Left kidney (tissue), 8 donors: ENCODE measurements around the gene CTSG. TPM values are rescaled to one million over a fixed set of nuclear protein-coding genes. Genes with fewer than 3 reads are reported as not detected.
"Not testable (repeated sequence)": the region's sequence is repeated elsewhere in the genome, so short reads cannot be mapped to it uniquely, and the experiment has no call there.

Experiments
- DNase-seq: peaks from one replicate; pipeline ENCODE4 v3.0.0-alpha.2; 2013
- long read RNA-seq, 8 donors: transcript quantifications; one replicate each; lab custom pipeline, GENCODE V29; 2026
- polyA plus RNA-seq: library from polyadenylated mRNA; unstranded; fragments of 120-200 nt; gene quantifications from one replicate; pipeline ENCODE4 v1.2.1, GENCODE V29; 2013; ENCODE audit not compliant: insufficient read length

CTSG gene, protein sequence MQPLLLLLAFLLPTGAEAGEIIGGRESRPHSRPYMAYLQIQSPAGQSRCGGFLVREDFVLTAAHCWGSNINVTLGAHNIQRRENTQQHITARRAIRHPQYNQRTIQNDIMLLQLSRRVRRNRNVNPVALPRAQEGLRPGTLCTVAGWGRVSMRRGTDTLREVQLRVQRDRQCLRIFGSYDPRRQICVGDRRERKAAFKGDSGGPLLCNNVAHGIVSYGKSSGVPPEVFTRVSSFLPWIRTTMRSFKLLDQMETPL
- 0.27 TPM for polyA plus RNA-seq
- long read RNA-seq, donor 1 = 0 reads
- long read RNA-seq, donor 2 = 0 reads
- long read RNA-seq, donor 3 = 0 reads
- long read RNA-seq, donor 4 = 0 reads
- long read RNA-seq, donor 5, partial matches to known transcripts = 0 of 1 reads
- long read RNA-seq, donor 5, other reads (novel, unspliced or antisense) = 0 of 1 reads
- long read RNA-seq, donor 6 = 0 reads
- long read RNA-seq, donor 7, partial matches to known transcripts = 0 of 1 reads
- long read RNA-seq, donor 7, other reads (novel, unspliced or antisense) = 0 of 1 reads
- long read RNA-seq, donor 8 = 0 reads

DNA sequence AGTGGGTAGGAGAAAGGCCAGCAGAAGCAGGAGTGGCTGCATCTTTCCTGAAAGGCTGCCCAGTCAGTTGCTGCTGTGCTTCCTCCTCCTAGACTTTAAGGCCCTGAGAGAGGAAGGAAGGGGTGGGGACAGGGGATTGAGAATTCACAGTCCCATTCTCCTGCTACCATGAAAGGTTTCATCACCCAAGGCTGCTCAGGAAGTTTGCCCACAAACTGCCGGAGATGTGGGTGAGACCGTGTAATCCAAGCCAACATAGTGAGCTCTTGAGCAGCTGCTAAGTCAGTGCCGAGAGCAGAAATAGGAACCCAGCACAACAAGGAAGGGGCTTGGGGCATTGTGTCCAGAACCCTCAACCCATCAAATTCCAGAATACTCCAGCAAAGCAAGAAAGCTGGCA is at the start of gene CTSG:
TSS of gene CTSG (minus strand) at position 69 of the 400 bp plus-strand sequence. CDS start at position 42, 27 bp downstream.
- DNase-seq = no peak

DNA sequence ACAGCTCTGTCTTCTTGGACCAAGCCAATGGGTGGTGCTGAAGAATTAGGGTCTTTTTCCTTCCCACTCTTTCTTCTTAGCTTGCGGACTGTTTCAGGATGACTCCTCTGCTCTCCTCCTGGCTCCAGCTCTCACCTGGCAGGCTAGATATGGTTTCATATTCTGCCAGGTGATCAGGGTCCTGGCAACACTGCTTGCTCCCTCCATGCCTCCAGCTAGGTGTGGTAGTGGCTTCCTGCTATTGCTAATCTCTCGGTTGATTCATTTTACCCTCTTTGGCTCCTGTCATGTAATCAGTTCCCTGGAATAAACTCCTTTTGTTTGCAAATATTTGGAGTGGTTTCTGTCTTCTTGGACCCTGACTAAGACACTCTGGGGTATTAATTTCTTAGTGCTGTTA is 37.7 kb upstream of the CTSG start:
- no peak for DNase-seq

DNA sequence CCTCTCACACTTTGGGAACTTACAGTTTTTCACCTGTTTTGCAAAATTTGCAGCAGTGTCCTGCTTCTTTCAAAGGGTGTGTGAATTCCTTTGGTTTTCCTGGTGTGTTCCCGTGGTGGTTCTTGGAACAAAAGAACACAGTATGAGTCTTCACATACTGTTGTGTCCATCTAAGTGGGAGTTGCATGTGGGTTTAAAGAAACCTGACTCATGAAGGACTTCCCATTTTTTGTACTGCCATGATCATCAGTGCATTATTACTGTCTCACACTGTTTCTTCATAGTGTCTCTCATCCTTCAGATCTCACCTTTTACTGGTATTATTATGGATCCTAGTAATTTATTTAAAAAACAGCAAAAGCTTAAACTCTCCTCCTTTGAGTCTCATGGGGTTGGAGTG is 37.2 kb upstream of the CTSG start:
- no peak for DNase-seq

DNA sequence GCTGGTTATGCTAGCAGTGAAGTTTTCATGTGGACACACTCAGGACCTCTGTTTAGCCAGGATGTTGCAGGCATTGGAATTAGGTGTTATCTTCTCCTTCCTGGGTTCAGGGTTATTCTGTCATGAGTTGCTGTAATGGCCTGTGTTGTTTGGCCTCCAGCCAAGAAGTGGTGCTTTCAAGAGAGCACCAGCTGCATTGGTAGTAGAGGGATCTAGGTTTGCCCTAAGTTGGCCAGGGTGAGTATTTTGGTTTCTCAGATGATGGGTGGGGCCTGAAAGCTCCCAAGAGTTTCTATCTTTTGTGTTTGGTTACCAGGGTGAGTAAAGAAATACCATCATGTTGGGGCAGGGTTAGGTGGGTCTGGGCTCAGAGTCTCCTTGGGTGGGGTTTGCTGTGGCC is 36.1 kb upstream of the CTSG start:
- no peak for DNase-seq

DNA sequence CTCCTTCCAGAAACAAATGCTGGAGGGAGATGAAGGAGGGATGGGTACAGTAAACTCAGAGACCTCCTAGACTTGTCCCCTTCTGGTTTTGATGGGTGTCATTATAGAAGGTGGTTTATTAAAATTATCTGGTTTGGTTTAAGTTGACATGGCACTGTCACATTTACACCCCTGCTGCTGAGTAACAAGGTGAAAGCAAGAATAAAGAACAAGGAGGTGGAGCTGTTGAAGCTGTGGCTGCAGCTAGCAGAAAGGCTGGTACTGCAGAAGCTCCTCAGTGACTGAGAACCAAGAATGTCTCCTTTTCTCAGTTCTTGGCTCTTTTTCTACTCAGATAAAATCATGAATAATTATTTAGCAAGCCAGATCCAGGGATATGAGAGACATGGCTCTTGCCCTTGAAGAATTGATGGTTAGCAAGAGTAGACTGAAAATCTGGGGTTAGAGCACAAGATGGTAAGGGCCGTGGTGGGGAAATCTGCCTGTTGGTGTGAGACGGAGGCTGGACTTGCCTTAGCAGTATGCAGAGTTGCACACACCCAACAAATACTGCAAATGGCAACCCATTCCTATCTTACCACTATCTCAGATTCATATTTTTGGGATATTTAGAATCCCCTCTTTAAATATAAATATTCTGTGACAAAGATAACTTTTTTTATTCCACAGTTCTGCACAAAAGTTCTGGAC is 33.8 kb upstream of the CTSG start, which contains the start of gene GZMH:
TSS of gene GZMH (minus strand) at position 31 of the 690 bp plus-strand sequence. CDS start 72 bp downstream, outside the sequence.
- DNase-seq = no peak

DNA sequence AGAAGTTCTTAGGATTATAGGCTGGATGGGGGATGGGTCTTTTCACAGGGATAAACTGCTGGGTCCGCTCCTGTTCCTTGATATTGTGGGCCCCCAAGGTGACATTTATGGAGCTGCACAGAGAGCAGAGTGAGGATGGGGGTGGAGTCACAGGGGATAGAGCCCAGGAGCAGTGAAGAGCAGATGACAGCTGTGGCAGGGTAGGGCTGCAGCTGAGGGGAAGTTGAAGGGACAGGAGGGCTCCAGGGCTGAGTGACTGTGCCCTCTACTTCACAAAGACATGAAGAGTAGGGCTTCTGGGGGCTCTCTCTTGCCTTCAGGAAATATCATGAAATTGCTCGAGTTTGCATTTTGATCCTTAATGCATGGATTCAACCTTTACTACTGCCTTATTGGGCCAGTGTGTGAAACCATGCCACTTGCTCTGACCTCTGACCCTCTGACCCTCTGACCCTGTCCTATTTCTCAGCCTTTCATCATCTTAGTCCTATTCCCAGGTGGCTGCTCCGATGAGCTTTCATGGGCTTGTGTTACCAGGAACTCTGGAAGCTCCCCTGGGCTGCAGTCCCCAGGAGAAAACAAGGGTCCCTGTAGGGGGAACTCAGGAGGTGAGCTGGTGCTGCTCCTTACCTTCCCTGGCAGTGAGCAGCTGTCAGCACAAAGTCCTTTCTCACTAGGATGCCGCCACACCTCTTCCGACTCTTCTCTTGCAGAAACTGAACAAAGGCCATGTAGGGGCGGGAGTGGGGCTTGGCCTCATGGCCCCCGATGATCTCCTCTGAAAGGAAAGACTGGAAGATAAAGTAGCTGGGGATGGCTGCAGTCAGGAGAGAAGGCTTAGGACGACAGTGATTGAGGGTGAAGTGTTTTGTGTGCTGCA is 31.8 kb upstream of the CTSG start:
- DNase-seq = no peak

DNA sequence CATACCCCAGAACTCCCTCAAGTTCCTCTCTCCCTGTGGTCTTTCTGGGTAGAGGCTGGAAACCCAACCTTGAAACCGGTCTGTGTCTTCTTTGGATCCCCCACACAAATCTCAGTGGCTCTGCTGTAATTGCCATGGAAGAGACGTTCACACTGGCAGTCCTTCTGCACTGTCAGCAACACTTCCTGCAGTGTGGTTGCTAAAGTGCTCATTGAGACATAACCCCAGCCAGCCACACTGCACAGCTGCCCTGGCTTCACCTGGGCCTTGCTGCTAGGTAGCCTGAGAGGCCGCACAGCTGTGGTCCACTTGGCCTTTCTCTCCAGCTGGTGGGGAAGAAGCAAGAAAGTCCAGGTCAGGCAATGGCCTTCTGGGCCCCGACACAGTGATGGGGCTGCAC is 31.0 kb upstream of the CTSG start:
- no peak for DNase-seq

DNA sequence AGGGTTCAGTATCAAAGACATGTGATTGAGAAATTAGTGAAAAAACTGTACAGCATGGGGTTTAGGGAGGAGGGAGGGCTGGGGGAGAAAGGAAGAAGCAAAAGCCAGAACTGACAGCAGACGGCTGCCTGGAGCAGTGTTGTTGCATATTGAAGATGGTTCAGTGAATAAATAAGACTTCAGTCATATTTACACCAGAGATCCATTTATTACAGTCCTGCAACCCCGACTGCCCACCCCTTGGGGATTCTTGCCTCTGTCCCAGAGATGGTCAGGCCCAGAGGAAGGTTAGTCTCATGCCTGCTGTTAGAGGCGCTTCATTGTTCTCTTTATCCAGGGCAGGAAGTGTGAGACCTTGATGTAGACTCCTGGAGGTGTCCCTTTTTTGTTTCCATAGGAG is 30.2 kb upstream of the CTSG start:
- DNase-seq = no peak

DNA sequence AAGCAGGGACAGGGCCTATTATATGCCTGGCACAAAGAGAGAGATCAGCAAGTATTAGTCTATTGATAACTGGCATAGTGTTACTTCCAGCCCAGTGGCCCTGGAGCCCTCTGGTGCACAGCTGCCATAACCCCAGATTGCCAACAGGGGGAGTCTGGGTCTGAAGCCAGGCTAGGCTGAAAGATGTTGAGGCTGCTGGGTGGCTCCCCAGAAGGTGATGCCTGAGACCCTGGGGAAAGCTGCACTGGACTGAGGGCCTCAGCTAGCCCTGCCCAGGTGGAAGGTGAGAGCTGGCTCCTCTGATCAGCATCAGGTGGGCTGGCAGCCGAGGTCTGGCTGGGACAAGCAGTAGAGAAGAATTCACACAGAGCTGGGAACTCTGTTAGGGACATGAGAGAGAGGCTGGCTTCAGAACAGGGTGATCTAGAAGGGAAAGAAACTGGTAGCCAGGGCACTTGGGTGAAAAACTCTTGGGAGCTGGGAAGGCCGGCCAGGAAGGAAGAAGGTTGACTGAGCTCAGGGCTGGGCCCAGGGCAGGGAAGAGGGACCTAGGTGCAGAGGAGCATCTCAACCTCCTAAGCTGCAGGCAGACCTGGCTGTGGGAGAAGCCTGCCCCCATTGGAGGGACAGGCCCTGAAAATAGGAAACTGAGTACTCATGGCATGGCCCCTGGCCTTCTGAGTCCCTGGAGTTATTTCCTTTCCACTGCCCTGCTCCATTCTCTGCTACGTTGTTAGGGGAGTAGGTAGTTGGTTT is 29.6 kb upstream of the CTSG start:
- peak; percentile 2 for DNase-seq

DNA sequence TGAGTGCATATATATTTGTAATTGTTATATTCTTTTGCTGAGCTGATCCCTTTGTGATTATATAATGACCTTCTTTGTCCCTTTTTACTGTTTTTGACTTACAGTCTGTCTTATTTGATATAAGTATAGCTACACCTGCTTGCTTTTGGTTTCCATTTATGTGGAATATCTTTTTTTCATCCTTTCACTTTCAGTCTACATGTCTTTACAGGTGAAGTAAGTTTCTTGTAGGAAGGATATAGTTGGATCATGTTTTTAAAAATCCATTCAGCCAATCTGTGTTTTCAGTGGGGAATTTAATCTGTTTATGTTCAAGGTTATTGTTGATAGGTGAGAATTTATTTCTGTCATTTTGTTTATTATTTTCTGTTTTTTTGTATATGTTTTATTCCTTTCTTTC is 21.4 kb upstream of the CTSG start:
- DNase-seq = no peak

DNA sequence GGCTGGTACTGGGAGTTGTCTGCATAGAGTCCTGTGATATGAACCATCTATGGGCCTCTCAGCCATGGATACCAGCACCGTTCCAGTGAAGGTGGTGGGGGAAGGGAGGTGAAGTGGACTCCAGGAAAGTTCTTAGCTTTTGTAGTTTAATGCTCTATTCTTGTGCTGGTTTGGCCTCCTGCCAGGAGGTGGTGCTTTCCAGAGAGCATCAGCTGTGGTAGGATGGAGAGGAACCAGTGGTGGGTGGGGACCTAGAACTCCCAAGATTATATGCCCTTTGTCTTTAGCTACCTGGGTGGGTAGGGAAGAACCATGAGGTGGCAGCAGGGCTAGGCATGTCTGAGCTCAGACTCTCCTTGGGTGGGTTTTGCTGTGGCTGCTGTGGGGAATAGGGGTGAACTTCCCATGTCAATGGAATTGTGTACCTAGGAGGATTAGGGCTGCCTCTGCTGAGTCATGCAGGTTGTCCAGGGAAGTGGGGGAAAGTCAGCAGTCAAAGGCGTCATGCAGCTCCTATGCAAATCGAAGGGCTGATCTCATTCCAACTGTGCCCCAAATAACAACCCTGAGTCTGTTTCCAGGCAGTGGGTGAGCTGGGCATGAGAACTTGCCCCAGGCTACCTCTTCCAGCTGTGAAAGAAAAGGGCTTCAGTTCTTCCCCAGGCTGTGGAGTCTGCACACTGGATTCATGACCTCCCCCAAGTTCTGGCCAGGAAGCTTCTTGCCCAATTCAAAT is 19.2 kb upstream of the CTSG start:
- DNase-seq = no peak

DNA sequence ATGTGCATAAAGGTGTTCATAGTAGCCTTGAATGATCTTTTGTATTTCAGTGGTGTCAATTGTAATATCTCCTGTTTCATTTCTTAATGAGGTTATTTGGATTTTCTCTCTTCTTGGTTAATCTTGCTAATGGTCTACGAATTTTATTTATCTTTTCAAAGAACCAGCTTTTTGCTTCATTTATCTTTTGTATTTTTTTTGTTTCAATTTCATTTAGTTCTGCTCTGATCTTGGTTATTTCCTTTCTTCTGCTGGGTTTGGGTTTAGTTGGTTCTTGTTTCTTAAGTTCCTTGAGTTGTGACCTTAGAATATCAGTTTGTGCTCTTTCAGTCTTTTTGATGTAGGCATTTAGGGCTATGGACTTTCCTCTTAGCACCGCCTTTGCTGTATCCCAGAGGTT is 15.0 kb upstream of the CTSG start:
- not testable (repeated sequence) for DNase-seq

DNA sequence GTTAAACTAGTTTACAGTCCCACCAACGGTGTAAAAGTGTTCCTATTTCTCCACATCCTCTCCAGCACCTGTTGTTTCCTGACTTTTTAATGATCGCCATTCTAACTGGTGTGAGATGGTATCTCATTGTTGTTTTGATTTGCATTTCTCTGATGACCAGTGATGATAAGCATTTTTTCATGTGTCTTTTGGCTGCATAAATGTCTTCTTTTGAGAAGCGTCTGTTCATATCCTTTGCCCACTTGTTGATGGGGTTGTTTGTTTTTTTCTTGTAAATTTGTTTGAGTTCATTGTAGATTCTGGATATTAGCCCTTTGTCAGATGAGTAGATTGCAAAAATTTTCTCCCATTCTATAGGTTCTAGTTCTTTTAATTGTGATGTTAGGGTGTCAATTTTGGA is 8.4 kb upstream of the CTSG start:
- not testable (repeated sequence) for DNase-seq

DNA sequence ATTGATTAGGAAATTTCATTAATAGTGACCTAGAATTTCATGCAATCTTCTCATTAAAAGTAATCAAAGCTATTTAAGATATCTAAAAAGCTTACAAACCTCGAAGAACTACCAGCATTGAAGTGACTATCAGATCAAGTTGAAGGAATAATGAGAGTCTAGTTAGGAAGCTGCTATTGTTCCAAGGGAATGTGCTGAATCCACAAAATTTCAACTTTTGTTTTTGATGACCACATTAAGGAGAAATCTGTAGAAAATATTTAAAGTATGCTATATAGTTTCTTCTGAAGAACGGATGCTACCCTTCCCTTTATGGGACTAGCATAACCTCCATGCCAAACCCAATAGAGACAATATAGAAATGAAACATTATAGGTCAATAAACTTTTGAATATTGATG is 2.5 kb upstream of the CTSG start:
- no peak for DNase-seq

DNA sequence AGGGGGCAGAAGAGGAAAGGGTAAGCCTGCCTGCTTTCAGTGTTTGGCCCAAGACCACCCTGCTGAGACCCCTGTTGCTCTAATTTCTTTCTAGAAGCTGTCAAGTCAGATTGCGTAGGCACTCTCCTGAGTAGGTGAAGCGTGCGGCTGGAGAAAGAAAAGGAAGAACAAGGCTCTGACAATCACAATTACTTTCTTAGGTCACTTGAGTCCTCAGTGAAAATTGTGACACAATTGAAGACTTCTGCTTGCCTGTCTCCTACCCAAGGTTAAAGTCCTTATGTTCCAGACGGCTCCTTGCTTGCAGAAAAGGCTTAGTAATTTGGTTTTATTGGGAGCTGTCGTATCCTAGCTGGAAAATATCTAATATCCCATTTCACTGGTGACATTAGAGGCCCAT is 721 bp upstream of the CTSG start:
- DNase-seq = no peak

DNA sequence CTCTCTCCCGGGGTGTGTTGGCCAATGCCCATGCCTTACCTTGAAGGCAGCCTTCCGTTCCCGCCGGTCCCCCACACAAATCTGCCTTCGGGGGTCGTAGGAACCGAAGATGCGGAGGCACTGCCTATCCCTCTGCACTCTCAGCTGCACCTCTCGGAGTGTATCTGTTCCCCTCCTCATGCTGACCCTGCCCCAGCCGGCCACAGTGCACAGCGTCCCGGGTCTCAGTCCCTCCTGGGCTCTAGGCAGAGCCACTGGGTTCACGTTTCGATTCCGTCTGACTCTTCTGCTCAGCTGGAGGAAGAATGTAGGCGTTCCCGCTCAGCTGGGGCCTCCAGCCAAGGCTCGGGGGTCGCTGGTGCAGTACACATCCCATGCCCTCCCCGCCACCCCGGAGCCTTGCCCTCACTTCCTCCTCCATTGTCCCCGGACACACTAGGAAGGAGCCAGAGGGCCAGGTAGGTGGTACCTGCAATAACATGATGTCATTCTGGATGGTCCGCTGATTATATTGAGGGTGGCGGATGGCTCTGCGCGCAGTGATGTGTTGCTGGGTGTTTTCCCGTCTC is 1.8 kb downstream of the CTSG start:
- no peak for DNase-seq

DNA sequence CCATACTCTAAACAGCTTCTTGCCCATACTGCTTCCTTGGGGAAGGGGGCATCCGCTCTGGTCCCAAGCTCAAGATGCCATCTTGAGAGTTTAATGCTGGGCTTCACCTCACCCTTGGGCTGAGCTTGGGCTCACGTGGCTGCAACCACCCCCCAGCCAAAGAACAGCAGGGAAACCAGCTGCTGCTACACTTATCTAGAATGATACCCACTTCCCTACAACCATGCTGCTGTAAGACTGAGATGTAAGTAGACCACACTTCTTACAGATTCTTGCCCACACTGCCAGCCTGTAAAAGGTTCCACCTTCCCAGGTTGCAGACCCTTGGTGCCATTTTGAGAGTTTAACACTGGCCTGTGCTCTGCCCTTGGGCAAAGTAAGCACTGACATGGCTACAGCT is 9.7 kb downstream of the CTSG start:
- no peak for DNase-seq

DNA sequence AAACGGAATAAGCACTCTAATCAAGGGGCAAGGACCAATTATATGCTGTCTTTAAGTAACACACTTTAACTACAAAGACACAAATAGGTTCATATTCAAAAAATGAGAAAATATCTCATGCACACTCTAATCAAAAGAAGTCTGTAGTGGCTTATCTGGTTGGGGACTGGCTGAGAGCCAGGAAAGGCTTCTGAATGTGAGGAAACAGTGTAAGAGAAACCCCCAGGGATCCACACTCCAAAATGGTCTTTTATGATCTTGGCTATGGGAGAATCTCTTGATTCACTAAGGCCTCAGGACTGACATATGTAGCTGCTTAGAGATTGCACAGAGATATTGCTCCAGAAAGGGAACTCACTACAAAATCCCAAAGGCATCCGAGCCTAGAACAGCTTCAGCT is 10.3 kb downstream of the CTSG start:
- no peak for DNase-seq

DNA sequence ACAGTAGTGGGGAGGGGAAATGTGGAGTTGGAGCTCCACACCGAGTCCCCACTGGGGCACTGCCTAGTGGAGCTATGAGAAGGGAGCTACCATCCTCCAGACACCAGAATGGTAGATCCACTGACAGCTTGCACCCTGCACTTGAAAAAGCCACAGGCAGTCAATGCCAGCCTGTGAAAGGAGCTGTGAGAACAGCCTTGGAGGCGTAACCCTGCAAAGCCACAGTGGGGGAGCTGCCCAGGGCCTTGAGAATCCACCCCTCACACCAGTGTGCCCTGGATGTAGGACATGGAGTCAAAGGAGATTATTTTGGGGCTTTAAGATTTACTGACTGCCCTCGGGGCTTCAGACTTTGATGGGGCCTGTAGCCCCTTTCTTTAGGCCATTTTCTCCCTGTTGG is 12.5 kb downstream of the CTSG start:
- DNase-seq = no peak

DNA sequence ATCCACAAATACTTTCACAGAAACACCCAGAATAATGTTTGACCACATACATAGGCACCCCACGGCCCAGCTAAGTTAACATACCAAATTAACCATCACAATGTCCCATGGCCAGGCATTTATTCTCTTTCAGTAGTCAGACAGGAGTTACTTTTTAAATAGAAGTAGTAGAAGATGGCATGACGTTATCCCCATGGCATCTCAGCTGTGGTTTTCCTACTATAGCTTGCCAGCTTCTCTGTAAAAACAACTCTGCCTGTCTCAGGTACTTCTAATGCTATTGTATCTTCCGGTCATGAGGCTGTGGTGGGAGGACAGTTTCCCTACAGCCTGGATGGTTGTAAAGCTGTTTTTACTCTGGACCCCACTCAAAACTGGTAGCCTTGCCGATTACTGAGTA is 19.3 kb downstream of the CTSG start:
- DNase-seq = no peak
